Measurements from ENCODE around the gene SLIT2. TPM values are rescaled to one million over a fixed set of nuclear protein-coding genes. Genes with fewer than 3 reads are reported as not detected.
A peak's percentile ranks its signal among the peaks of the same experiment; 100 is the strongest.

SLIT2 gene
- 1 to 10 TPM; 1.9 to 6.5 TPM for total RNA-seq
- long read RNA-seq, partial matches to known transcripts: 0 of 1 reads
- long read RNA-seq, other reads (novel, unspliced or antisense): 1 of 1 reads

DNA sequence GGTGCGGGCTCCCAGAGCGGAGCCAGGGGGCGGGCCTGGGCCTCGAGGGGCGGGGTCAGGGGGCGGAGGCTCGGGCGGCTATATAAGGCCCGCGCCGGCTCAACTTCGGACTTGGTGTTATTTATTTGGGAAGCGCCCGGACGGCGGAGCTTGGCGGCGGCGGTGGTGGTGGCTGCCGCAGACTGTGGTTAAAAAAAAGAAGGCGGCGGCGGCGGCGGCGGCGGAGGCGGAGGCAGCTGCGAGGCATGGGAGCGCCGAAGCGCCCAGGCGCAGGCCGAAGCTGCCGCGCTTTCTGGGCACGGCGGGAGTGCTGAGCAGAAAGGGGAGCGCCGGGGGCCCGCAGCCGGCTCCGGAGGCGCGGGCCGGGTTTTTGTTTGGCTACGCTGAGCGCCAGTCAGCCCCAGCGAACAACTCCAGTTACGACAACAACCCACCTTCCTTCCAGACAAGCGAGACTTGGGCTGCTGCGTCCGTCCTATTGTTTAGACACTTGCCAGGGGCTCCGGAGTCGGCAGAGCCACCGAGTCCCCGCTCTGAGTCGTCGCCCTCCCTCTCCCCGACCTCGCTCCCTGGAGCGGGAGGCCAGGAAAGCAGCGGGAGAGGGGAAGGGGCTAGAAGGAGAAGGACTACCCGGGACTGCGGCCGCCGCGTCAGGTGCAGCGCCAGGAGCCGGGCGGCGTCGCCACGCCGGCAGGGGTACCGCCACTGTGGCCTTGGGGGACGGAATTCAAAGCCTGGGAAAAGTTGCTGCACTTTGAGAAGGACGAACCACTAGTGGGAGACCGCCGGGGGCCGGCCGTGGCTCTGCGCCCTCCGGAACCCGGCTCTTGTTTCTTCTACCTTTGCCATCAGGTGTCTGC lies at the start of gene SLIT2:
TSS of gene SLIT2 (plus strand) at position 110 of the 860 bp plus-strand sequence. CDS start 1,911 bp downstream, outside the sequence.
- ATAC-seq (peak; percentile 95), DNase-seq (peak; percentile 73 to 80)
- intact Hi-C loops (cut with DNase I, micrococcal nuclease): no loop called here

DNA sequence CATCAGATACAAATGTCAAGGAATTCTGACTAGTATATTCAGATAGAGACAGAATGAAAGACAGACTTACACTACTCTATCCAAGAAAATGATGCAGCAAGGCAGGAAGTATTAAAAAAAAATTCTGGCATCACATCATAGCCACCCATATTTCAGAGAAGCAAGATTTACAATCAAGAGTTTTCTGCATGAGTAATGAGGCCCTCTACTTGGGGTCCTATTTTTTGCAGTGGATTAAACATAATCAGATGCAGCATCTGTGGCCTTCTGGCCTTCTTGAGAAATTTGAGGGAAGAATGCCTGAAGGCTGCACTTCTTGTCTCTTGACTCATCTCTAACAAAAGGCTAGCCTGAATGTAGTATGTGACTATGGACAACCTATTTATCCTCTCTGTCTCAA lies 48.2 kb upstream of the SLIT2 start:
- no peak for ATAC-seq
- intact Hi-C loops (cut with DNase I, micrococcal nuclease): no loop called here

DNA sequence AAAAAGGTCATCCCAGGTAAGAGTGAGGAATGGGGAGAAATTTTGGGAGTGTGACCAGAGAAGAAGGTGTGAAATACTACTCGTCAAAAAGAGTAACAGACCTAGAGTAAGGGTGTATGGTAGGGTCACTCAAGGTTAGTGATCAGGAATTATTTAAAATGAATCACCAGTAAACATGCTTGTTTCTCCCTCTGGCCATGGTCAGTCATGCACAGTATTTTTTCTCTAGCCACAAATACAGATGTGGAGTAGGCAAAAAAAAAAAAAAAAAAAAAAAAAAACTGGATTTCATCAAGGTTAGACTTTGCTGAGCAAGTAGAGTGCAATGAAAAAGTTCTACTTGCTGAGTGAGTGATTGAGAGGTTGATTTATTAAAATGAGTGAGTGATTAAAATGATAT lies 34.2 kb upstream of the SLIT2 start:
- ATAC-seq (no peak), DNase-seq (no peak)
- intact Hi-C loops (cut with DNase I, micrococcal nuclease): no loop called here

More for the DNA sequence above, 48.2 kb upstream of the SLIT2 start:
- DNase-seq: no peak

DNA sequence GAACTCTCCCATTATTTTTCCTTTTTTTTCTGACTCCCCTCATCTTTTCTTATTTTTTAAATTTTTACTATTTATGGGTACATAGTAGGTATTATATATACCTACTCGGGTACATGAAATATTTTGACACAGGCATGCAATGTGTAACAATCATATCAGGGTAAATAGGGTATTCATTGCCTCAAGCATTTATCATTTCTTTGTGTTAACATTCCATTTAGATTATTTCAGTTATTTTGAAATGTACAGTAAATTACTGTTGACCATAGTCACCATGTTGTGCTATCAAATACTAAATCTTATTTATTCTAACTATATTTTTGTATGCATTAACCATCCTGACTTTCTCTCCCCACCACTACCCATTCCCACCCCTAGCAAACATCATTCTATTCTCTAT lies 33.8 kb upstream of the SLIT2 start:
- ATAC-seq (no peak), DNase-seq (no peak)
- intact Hi-C loops (cut with DNase I, micrococcal nuclease): no loop called here

DNA sequence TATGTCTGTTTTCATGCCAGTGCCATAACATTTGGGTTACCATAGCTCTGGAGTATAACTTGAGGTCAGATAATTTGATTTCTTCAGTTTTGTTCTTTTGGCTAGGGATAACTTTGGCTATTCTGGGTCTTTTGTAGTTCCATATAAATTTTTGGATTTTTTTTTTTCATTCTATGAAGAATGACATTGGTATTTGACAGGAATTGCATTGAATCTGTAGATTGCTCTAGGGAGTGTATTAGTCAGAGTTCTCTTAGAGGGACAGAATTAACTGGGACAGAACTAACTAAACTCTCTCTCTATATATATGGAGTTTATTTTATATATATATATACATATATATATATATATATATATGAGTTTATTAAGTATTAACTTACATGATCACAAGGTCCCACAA lies 32.2 kb upstream of the SLIT2 start:
- intact Hi-C loops (cut with DNase I, micrococcal nuclease): no loop called here
- ATAC-seq: no peak

DNA sequence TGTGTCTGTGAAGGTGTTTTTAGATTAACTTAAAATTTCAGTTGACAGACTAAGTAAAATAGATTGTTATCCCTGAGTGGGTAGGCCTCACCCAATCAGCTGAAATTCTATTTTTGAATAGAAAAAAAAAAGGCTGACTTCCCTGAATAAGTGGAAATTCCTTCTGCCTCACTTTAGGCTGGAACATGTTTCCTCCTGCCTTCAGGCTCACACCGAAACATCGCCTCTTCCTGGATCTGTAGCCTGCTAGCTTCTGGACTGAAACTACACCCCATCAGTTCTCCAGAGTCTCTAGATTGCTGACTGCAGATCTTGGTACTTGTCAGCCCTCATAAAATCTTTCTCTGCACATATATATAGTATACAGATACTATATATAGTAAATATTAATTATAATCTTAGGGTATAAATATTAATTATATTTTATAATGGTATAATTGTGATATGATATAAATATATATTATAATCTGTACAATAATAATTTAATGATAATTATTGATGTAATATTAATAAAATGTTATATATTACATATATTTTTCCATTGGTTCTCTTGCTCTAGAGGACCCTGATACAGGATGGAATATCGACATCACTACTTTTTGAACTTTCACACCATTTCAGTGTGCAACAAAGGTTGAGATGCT lies 13.7 kb upstream of the SLIT2 start:
- DNase-seq (no peak), ATAC-seq (no peak)
- intact Hi-C loops (cut with DNase I, micrococcal nuclease): no loop called here

More for the DNA sequence above, 32.2 kb upstream of the SLIT2 start:
- no peak for DNase-seq

DNA sequence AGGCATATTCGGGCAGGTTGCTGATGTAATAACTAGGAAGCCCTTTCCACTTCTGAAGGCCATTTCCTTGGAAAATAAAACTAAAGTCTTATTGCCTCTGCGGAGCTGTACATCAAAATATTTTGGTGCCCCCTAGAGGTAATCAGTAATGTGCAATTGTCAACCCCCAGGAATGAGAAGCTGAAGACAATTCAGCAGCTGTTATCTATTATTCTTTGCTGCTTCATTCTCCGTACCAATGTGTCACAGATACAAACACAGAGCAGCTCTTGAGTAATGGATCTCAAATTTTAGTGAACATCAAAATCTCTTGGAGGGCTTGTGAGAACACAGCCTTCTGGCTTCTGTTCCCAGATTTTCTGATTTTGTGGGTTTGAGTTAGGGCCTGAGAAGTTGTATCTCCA lies 3.5 kb upstream of the SLIT2 start:
- intact Hi-C loops (cut with DNase I, micrococcal nuclease): loop anchor here in 1 of 2 donors (10.0 kb wide), 1 partner anchor 1023 kb away; no protein-coding TSS in a partner anchor
- peak; percentile 33 for ATAC-seq

GRCh38 chr4:20249333-20249732 lies 2.4 kb upstream of the SLIT2 start:
- no peak for DNase-seq
- no peak for ATAC-seq
- intact Hi-C loops (cut with DNase I, micrococcal nuclease): loop anchor here in 1 of 2 donors (10.0 kb wide), 1 partner anchor 1025 kb away; no protein-coding TSS in a partner anchor

More for the DNA sequence above, 3.5 kb upstream of the SLIT2 start:
- DNase-seq: no peak

DNA sequence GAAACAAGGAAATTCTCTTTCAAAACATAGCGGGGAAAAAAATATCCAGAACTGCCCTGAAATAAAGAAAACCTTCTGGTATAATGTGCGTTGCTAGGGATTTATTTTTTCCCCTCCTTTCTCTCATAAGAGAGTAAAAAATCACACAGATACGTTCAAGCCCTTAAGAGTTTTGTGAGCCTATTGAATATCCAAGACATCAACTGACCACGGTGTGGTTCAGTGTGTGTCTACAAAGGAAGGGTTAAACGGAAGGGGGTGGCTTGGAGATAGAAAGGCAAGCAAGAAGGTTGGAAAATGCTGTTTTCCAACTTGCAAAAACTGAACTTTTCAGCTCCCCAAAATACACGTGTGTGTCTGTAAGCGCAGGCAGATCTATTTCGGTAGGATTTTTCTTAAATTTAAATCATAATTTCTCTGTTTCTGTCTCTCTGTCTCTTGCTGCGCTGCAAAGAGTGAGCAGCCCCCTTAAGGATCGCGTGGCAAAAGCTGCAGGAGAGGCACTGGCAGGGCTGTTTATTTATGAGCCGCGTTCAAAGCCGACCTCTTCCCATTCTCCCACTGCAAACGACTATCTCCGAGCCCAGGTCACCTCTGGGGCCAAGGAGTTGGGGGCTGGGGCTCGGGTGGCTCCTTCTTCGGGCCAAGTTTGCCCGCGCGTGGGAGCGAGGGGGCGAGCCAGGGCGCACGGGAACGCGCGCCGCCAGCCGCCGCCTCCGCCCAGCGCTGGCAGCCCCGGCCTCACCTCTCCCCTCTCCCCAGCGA lies 492 bp upstream of the SLIT2 start:
- DNase-seq: no peak

GRCh38 chr4:20252656-20253282 lies 1.1 kb downstream of the SLIT2 start:
- DNase-seq (peak in 1 of 2 donors; percentile 19), ATAC-seq (peak; percentile 10)
- intact Hi-C loops (cut with DNase I, micrococcal nuclease): no loop called here

More for the DNA sequence above, 492 bp upstream of the SLIT2 start:
- intact Hi-C loops (cut with DNase I, micrococcal nuclease): no loop called here
- no peak for ATAC-seq

DNA sequence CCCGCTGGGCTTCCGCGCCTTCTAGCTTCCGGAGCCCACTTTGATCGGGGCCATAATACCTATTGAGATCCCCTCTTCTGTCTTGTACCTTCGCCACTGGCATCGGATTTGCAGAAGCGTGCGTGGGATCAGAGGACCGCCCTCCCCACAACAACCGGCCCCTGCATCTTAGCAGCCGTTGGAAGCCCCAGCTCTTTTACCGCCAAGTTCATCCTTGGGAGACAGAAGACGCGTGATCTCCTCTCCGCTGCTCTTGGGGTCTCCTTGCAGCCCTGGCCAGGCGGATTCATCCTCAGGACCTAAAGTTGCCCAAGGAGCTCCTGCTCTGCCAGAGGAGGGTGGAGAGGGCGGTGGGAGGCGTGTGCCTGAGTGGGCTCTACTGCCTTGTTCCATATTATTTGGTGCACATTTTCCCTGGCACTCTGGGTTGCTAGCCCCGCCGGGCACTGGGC lies 1.6 kb downstream of the SLIT2 start:
- ATAC-seq (no peak), DNase-seq (no peak)
- intact Hi-C loops (cut with DNase I, micrococcal nuclease): no loop called here

DNA sequence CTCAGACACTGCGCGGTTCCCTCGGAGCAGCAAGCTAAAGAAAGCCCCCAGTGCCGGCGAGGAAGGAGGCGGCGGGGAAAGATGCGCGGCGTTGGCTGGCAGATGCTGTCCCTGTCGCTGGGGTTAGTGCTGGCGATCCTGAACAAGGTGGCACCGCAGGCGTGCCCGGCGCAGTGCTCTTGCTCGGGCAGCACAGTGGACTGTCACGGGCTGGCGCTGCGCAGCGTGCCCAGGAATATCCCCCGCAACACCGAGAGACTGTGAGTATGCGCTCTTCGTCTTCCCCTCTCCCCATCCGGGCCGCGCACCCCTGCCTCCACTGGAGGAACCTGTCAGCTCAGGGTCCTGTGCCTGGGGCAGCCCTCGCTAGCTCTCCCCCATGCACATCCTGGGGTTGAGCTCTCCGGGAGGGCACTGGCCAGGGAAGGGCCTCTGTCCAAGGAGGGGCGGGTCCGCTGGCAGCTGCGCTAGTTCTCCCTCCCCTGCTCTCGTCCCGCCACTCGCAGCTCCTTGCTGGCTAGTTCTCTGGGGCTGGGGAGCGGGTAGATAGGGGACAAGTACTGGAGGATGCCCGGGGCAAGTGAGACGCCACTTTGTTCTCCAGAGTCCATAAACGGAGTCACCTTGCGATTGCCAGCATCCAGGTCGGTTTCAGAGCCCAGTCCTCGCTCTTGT lies 2.2 kb downstream of the SLIT2 start:
- peak in 1 of 2 donors; percentile 7 for DNase-seq
- intact Hi-C loops (cut with DNase I, micrococcal nuclease): no loop called here
- ATAC-seq: no peak

DNA sequence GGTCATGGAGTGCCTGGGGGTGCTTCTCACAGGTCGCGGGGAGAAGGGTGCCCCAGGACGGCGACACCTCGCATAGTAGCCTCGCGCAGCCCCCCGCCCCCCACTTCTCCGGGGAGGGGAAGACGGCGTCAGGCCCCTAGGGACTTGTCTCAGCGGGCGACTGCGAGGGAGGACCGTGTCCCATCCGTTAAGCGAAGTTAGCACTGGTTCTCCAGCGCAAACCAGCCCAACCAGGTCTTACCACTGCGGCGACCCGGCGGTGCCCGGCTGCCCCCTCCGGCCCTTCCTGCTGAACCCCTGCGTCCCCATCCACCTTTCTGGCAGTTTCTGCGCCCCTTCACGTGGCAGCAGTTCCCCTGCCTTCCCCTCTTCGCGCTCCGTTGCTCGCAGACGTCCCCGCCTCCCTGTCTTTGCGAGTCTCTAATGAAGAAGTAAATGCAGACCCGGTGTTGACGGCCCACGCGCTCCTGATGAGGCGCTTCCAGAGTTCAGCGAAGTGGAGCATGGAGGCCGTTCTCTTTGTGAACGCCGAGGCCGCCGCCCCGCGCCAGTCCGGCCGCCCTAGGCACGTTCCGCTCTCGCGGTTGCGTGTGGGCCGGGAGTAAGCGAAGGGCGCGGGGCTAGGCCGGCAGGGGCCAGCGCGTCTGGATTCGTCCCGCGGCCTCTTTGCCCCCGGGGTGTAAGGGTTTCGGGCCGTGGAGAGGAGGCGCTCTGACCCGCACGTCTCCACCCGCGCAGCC lies 3.0 kb downstream of the SLIT2 start:
- DNase-seq (peak in 1 of 2 donors; percentile 5), ATAC-seq (no peak)
- intact Hi-C loops (cut with DNase I, micrococcal nuclease): no loop called here

GRCh38 chr4:20255251-20255586 lies 3.5 kb downstream of the SLIT2 start:
- ATAC-seq (no peak), DNase-seq (no peak)
- intact Hi-C loops (cut with DNase I, micrococcal nuclease): no loop called here

GRCh38 chr4:20255823-20256222 lies 4.1 kb downstream of the SLIT2 start:
- intact Hi-C loops (cut with DNase I, micrococcal nuclease): no loop called here
- no peak for DNase-seq
- no peak for ATAC-seq

GRCh38 chr4:20256381-20256881 lies 4.7 kb downstream of the SLIT2 start:
- intact Hi-C loops (cut with DNase I, micrococcal nuclease): no loop called here
- no peak for DNase-seq
- no peak for ATAC-seq

- intact Hi-C loops (cut with DNase I, micrococcal nuclease): no loop called here
- ATAC-seq: no peak
- no peak for DNase-seq
Observed at GRCh38 chr4:20259707-20260106, 8.0 kb downstream of the SLIT2 start.
